GM12878 (cell line): ENCODE results near the gene LMTK2. TPM values are rescaled to one million over a fixed set of nuclear protein-coding genes. Genes with fewer than 3 reads are reported as not detected.

Experiments
- BMI1 ChIP-seq: fragments of 450-650 bp; IDR thresholded peaks from 2 replicates; pipeline ENCODE4 v1.6.1; 2016; ENCODE audit warnings: mild to moderate bottlenecking, moderate library complexity, borderline replicate concordance
- CBFB ChIP-seq: IDR thresholded peaks from 2 replicates; pipeline ENCODE4 v1.6.1; 2016; ENCODE audit warnings: antibody characterized with exemption, low read depth
- CBX3 ChIP-seq: fragments of 200-600 bp; sonication (generic); IDR thresholded peaks from 2 replicates; pipeline ENCODE4 v1.6.1; 2016; ENCODE audit warnings: low read depth, borderline replicate concordance
- CEBPB ChIP-seq, 2 experiments: fragments of 150-350 bp in 1 of 2; IDR thresholded peaks; 2 replicates each; pipeline ENCODE4 v1.6.1; 2012 to 2014; ENCODE audit warnings: low read depth in 2 of 2, low read length in 2 of 2, borderline replicate concordance in 1 of 2, inconsistent platforms in 1 of 2
- DPF2 ChIP-seq: fragments of 450-650 bp; IDR thresholded peaks from 2 replicates; pipeline ENCODE4 v1.6.1; 2017; ENCODE audit warnings: mild to moderate bottlenecking
- E4F1 ChIP-seq: fragments of 450-650 bp; IDR thresholded peaks from 2 replicates; pipeline ENCODE4 v1.6.1; 2018; ENCODE audit warnings: borderline replicate concordance, mild to moderate bottlenecking; ENCODE audit not compliant: partially characterized antibody
- EED ChIP-seq: sonication (generic); IDR thresholded peaks from 2 replicates; pipeline ENCODE4 v1.6.1; 2016; ENCODE audit warnings: antibody characterized with exemption, low read depth
- EGR1 ChIP-seq, 2 experiments: IDR thresholded peaks; 1 replicate in 1 of 2; 2 replicates in 1 of 2; pipeline ENCODE4 v1.6.1; 2011 to 2012; ENCODE audit warnings: low read depth in 2 of 2, low read length in 2 of 2, borderline replicate concordance in 1 of 2, mild to moderate bottlenecking in 1 of 2, moderate library complexity in 1 of 2
- EZH2 ChIP-seq: IDR thresholded peaks from 2 replicates; pipeline ENCODE4 v1.6.1; 2012; ENCODE audit warnings: low read depth, mild to moderate bottlenecking, control low read depth, inconsistent platforms, low read length, borderline replicate concordance; ENCODE audit not compliant: control insufficient read depth
- FOS ChIP-seq: IDR thresholded peaks from 3 replicates; pipeline ENCODE4 v1.6.1; 2011; ENCODE audit warnings: borderline replicate concordance; ENCODE audit not compliant: insufficient read length; ENCODE audit errors: extremely low read depth
- HDGF ChIP-seq: fragments of 450-650 bp; IDR thresholded peaks from 2 replicates; pipeline ENCODE4 v1.6.1; 2016; ENCODE audit warnings: antibody characterized with exemption
- JUNB ChIP-seq: IDR thresholded peaks from 2 replicates; pipeline ENCODE4 v1.6.1; 2016; ENCODE audit warnings: antibody characterized with exemption, mild to moderate bottlenecking
- MEF2A ChIP-seq: IDR thresholded peaks from 2 replicates; pipeline ENCODE4 v1.6.1; 2011; ENCODE audit warnings: low read depth, mild to moderate bottlenecking, low read length, moderate library complexity; ENCODE audit not compliant: insufficient read depth
- MEF2B ChIP-seq: fragments of 450-650 bp; IDR thresholded peaks from 2 replicates; pipeline ENCODE4 v1.6.1; 2018; ENCODE audit warnings: mild to moderate bottlenecking, moderate library complexity; ENCODE audit not compliant: partially characterized antibody, poor library complexity, severe bottlenecking
- NBN ChIP-seq: fragments of 450-650 bp; IDR thresholded peaks from 2 replicates; pipeline ENCODE4 v1.6.1; 2016
- NFYB ChIP-seq: IDR thresholded peaks from 2 replicates; pipeline ENCODE4 v1.6.1; 2011; ENCODE audit warnings: low read depth, mild to moderate bottlenecking, low read length, improper control_type of control experiment, moderate library complexity; ENCODE audit not compliant: insufficient read depth
- RAD51 ChIP-seq: fragments of 450-650 bp; IDR thresholded peaks from 2 replicates; pipeline ENCODE4 v1.6.1; 2016; ENCODE audit warnings: moderate library complexity, mild to moderate bottlenecking, inconsistent platforms
- RFX5 ChIP-seq: IDR thresholded peaks from 2 replicates; pipeline ENCODE4 v1.6.1; 2011; ENCODE audit warnings: low read depth, low read length, improper control_type of control experiment
- YY1 ChIP-seq: IDR thresholded peaks from 2 replicates; pipeline ENCODE4 v1.6.1; 2011; ENCODE audit warnings: low read depth, mild to moderate bottlenecking, low read length
- ZNF217 ChIP-seq: fragments of 450-650 bp; IDR thresholded peaks from 2 replicates; pipeline ENCODE4 v1.6.1; 2017; ENCODE audit warnings: antibody characterized with exemption, mild to moderate bottlenecking
- polyA plus RNA-seq, 11 experiments: library from polyadenylated mRNA; depleted of rRNA in 4 of 11; unstranded in 6 of 11; stranded (reverse) in 5 of 11; fragments of >200 nt; fragmentation: Nextera tagmentation in 4 of 11; fragmentation: Illumina TruSeq in 1 of 11; extraction: Ambion mirVana in 4 of 11; extraction: Trizol in 1 of 11; gene quantifications; 1 replicate in 1 of 11; 2 replicates in 10 of 11; pipeline versions ENCODE4 v1.2.1 to v1.2.3, GENCODE V29; 2011 to 2016; ENCODE audit warnings: inconsistent platforms in 2 of 11, missing spikeins in 2 of 11, low read depth in 1 of 11
- total RNA-seq, 4 experiments: library from RNA; depleted of rRNA in 3 of 4; stranded (reverse); fragments of >200 nt in 3 of 4; fragmentation: Illumina TruSeq in 1 of 4; extraction: Trizol in 1 of 4; gene quantifications; 2 replicates each; pipeline versions ENCODE4 v1.2.1 to v1.2.3, GENCODE V29; 2013 to 2021
- TF ChIP-seq, protein P1 (sequence below): IDR thresholded peaks from 2 replicates; pipeline ENCODE4 v1.6.1; 2011; ENCODE audit warnings: mild to moderate bottlenecking, low read depth, low read length, moderate library complexity; ENCODE audit not compliant: insufficient replicate concordance
- TF ChIP-seq, protein P2 (sequence below): fragments of 450-650 bp; IDR thresholded peaks from 2 replicates; pipeline ENCODE4 v1.6.1; 2017; ENCODE audit warnings: mild to moderate bottlenecking
- TF ChIP-seq, protein P3 (sequence below): IDR thresholded peaks from 2 replicates; pipeline ENCODE4 v1.6.1; 2012; ENCODE audit warnings: low read depth, low read length, improper control_type of control experiment
- TF ChIP-seq, protein P4 (sequence below): fragments of 450-650 bp; IDR thresholded peaks from 2 replicates; pipeline ENCODE4 v1.6.1; 2014; ENCODE audit warnings: mild to moderate bottlenecking

The LMTK2 gene
- total and polyA plus RNA-seq, 10 of the 15 experiments (the other 5 are each of a cell fraction or from before 2014, with no cell fraction given), result 0.68 to 8.7 (median 4.6) TPM

GRCh38 chr7:98200364-98200763 lies 93.7 kb downstream of the LMTK2 start (continued):
- no peak for TF ChIP-seq CEBPB (IDR thresholded peaks at IDR 0.05; ENCODE audit: borderline replicate concordance in 1 of 2, low read depth in 2 of 2, low read length in 2 of 2)
- no peak for TF ChIP-seq E4F1
- no peak for TF ChIP-seq FOS
- TF ChIP-seq YY1, result no peak
- no peak for TF ChIP-seq BMI1
- no peak for TF ChIP-seq NBN
- TF ChIP-seq, protein P1, sequence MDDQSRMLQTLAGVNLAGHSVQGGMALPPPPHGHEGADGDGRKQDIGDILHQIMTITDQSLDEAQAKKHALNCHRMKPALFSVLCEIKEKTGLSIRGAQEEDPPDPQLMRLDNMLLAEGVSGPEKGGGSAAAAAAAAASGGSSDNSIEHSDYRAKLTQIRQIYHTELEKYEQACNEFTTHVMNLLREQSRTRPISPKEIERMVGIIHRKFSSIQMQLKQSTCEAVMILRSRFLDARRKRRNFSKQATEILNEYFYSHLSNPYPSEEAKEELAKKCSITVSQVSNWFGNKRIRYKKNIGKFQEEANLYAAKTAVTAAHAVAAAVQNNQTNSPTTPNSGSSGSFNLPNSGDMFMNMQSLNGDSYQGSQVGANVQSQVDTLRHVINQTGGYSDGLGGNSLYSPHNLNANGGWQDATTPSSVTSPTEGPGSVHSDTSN, result no peak
- TF ChIP-seq, protein P2, sequence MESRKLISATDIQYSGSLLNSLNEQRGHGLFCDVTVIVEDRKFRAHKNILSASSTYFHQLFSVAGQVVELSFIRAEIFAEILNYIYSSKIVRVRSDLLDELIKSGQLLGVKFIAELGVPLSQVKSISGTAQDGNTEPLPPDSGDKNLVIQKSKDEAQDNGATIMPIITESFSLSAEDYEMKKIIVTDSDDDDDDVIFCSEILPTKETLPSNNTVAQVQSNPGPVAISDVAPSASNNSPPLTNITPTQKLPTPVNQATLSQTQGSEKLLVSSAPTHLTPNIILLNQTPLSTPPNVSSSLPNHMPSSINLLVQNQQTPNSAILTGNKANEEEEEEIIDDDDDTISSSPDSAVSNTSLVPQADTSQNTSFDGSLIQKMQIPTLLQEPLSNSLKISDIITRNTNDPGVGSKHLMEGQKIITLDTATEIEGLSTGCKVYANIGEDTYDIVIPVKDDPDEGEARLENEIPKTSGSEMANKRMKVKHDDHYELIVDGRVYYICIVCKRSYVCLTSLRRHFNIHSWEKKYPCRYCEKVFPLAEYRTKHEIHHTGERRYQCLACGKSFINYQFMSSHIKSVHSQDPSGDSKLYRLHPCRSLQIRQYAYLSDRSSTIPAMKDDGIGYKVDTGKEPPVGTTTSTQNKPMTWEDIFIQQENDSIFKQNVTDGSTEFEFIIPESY, result no peak
- TF ChIP-seq RAD51, result no peak
- TF ChIP-seq DPF2, result no peak
- TF ChIP-seq, protein P3, sequence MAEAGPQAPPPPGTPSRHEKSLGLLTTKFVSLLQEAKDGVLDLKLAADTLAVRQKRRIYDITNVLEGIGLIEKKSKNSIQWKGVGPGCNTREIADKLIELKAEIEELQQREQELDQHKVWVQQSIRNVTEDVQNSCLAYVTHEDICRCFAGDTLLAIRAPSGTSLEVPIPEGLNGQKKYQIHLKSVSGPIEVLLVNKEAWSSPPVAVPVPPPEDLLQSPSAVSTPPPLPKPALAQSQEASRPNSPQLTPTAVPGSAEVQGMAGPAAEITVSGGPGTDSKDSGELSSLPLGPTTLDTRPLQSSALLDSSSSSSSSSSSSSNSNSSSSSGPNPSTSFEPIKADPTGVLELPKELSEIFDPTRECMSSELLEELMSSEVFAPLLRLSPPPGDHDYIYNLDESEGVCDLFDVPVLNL, result no peak
- TF ChIP-seq, protein P4, sequence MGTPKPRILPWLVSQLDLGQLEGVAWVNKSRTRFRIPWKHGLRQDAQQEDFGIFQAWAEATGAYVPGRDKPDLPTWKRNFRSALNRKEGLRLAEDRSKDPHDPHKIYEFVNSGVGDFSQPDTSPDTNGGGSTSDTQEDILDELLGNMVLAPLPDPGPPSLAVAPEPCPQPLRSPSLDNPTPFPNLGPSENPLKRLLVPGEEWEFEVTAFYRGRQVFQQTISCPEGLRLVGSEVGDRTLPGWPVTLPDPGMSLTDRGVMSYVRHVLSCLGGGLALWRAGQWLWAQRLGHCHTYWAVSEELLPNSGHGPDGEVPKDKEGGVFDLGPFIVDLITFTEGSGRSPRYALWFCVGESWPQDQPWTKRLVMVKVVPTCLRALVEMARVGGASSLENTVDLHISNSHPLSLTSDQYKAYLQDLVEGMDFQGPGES, result no peak
- TF ChIP-seq CBX3, result no peak
- peak; percentile 74; the same call in 1 of the 2 replicates for TF ChIP-seq CBFB
- no peak for TF ChIP-seq JUNB
- TF ChIP-seq NFYB, result no peak
- TF ChIP-seq MEF2A, result 0 out of 2 replicates have a peak, but pooled peaks have one; percentile 5
- no peak for TF ChIP-seq EGR1 (IDR thresholded peaks at IDR 0.05; ENCODE audit: borderline replicate concordance in 1 of 2, low read depth in 2 of 2, low read length in 2 of 2)
- TF ChIP-seq HDGF, result no peak
- peak; percentile 66; the same call in 1 of the 2 replicates for TF ChIP-seq ZNF217
- no peak for TF ChIP-seq EZH2
- peak; percentile 19 for TF ChIP-seq MEF2B
- TF ChIP-seq EED, result peak; percentile 84
- TF ChIP-seq RFX5, result no peak
